GM23338 (cell line): ENCODE results near the gene LCLAT1. TPM values are rescaled to one million over a fixed set of nuclear protein-coding genes. Genes with fewer than 3 reads are reported as not detected.

Source experiments
- ATAC-seq: fragments of 200-7000 bp; cut with Tn5 transposase; 3 replicates; pipeline ENCODE4 v1.9.1; 2020
- DNase-seq: peaks from one replicate; pipeline ENCODE4 v3.0.0-alpha.2; 2015; ENCODE audit warnings: low spot score
- H2AFZ ChIP-seq: fragments of 200-600 bp; sonication (generic); 2 replicates; pipeline ENCODE4 v1.8.0; 2016; ENCODE audit warnings: antibody characterized with exemption, mild to moderate bottlenecking, moderate library complexity
- H3F3A ChIP-seq: fragments of 200-600 bp; sonication (generic); replicated peaks from 2 replicates; pipeline ENCODE4 v1.8.0; 2017; ENCODE audit warnings: antibody characterized with exemption, mixed run types, low read depth
- H3K27ac ChIP-seq: fragments of 200-600 bp; sonication (generic); 2 replicates; pipeline ENCODE4 v1.6.1; 2016; ENCODE audit warnings: low read depth
- H3K27me3 ChIP-seq: fragments of 200-600 bp; sonication (generic); 2 replicates; pipeline ENCODE4 v1.8.0; 2016; ENCODE audit warnings: mild to moderate bottlenecking, mixed run types, moderate library complexity; ENCODE audit not compliant: insufficient read depth
- H3K36me3 ChIP-seq: fragments of 200-600 bp; sonication (generic); 2 replicates; pipeline ENCODE4 v1.8.0; 2016; ENCODE audit warnings: mild to moderate bottlenecking; ENCODE audit not compliant: insufficient read depth
- H3K4me1 ChIP-seq: fragments of 200-600 bp; sonication (generic); 2 replicates; pipeline ENCODE4 v1.8.0; 2016; ENCODE audit warnings: mild to moderate bottlenecking, moderate library complexity; ENCODE audit not compliant: insufficient read depth
- H3K4me2 ChIP-seq: fragments of 200-600 bp; sonication (generic); 2 replicates; pipeline ENCODE4 v1.7.1; 2017; ENCODE audit warnings: mixed run types
- H3K4me3 ChIP-seq: fragments of 200-600 bp; sonication (generic); 2 replicates; pipeline ENCODE4 v1.6.1; 2016; ENCODE audit warnings: mixed run types
- H3K79me2 ChIP-seq: fragments of 200-600 bp; sonication (generic); replicated peaks from 2 replicates; pipeline ENCODE4 v1.8.0; 2017; ENCODE audit warnings: mild to moderate bottlenecking; ENCODE audit not compliant: insufficient read depth
- H3K9me2 ChIP-seq: fragments of 200-600 bp; sonication (generic); 2 replicates; pipeline ENCODE4 v1.8.0; 2017; ENCODE audit not compliant: insufficient read depth
- H4K20me1 ChIP-seq: fragments of 200-600 bp; sonication (generic); replicated peaks from 2 replicates; pipeline ENCODE4 v1.8.0; 2017; ENCODE audit warnings: mild to moderate bottlenecking; ENCODE audit not compliant: insufficient read depth
- H3K27ac Mint-ChIP-seq: 2 replicates; pipeline ENCODE4 v1.8.0; 2020; ENCODE audit warnings: inconsistent platforms, mild to moderate bottlenecking, moderate library complexity, mixed read lengths
- H3K27me3 Mint-ChIP-seq: 3 replicates; pipeline ENCODE4 v1.8.0; 2022; ENCODE audit warnings: low read depth, mild to moderate bottlenecking, moderate library complexity, mixed read lengths, inconsistent platforms; ENCODE audit not compliant: insufficient read depth, poor library complexity
- H3K36me3 Mint-ChIP-seq: 3 replicates; pipeline ENCODE4 v1.8.0; 2021; ENCODE audit warnings: low read depth, mild to moderate bottlenecking, inconsistent platforms, moderate library complexity, mixed read lengths
- H3K4me1 Mint-ChIP-seq: 3 replicates; pipeline ENCODE4 v1.8.0; 2020; ENCODE audit warnings: mild to moderate bottlenecking, inconsistent platforms, mixed read lengths
- H3K4me3 Mint-ChIP-seq: 3 replicates; pipeline ENCODE4 v1.8.0; 2021; ENCODE audit warnings: moderate library complexity, mild to moderate bottlenecking, inconsistent platforms, mixed read lengths
- H3K9me3 Mint-ChIP-seq: 3 replicates; pipeline ENCODE4 v1.8.0; 2020; ENCODE audit warnings: moderate library complexity, mild to moderate bottlenecking, inconsistent platforms, mixed read lengths
- CREB1 ChIP-seq: fragments of 250-450 bp; sonication (Bioruptor Pico); IDR thresholded peaks from 2 replicates; pipeline ENCODE4 v1.5.0; 2020; ENCODE audit warnings: low read depth, mild to moderate bottlenecking, moderate library complexity
- CTCF ChIP-seq, 2 experiments: fragments of 200-600 bp in 1 of 2; sonication (generic) in 1 of 2; conservative IDR thresholded peaks; 2 replicates each; pipeline versions ENCODE4 v1.5.1 to v1.6.1; 2016 to 2017; ENCODE audit warnings: antibody characterized with exemption in 2 of 2, low read depth in 2 of 2, mild to moderate bottlenecking in 2 of 2, moderate library complexity in 1 of 2
- EZH2 ChIP-seq: fragments of 200-600 bp; sonication (generic); IDR thresholded peaks from one replicate; pipeline ENCODE4 v1.8.0; 2017; ENCODE audit warnings: antibody characterized with exemption, mild to moderate bottlenecking, low read depth; ENCODE audit not compliant: unreplicated experiment
- EZH2phosphoT487 ChIP-seq: fragments of 200-600 bp; sonication (generic); IDR thresholded peaks from one replicate; pipeline ENCODE4 v1.8.1; 2018; ENCODE audit warnings: antibody characterized with exemption; ENCODE audit not compliant: unreplicated experiment
- JUNB ChIP-seq: IDR thresholded peaks from one replicate; pipeline ENCODE4 v1.6.1; 2016; ENCODE audit warnings: antibody characterized with exemption; ENCODE audit not compliant: unreplicated experiment
- NANOG ChIP-seq: IDR thresholded peaks from 2 replicates; pipeline ENCODE4 v1.6.1; 2016; ENCODE audit warnings: antibody characterized with exemption, borderline replicate concordance
- ZNF331 ChIP-seq: fragments of 250-450 bp; sonication (Bioruptor Pico); IDR thresholded peaks from 2 replicates; pipeline ENCODE4 v1.5.0; 2020; ENCODE audit warnings: low read depth, mild to moderate bottlenecking, moderate library complexity
- ZNF462 ChIP-seq: fragments of 250-450 bp; sonication (Bioruptor Pico); IDR thresholded peaks from 2 replicates; pipeline ENCODE4 v1.5.0; 2020; ENCODE audit warnings: mild to moderate bottlenecking, moderate library complexity
- polyA plus RNA-seq: library from polyadenylated mRNA; unstranded; fragments of >200 nt; fragmentation: Nextera tagmentation; extraction: Ambion mirVana; gene quantifications from 2 replicates; pipeline ENCODE4 v1.2.1, GENCODE V29; 2016
- total RNA-seq: library from RNA; depleted of rRNA; stranded (reverse); fragments of >200 nt; shearing (Covaris generic); gene quantifications from 2 replicates; pipeline ENCODE4 v1.2.3, GENCODE V29; 2014

LCLAT1 gene
- total and polyA plus RNA-seq, 2 experiments from 2014 or later = 11.5 to 30.1 TPM

- no peak for TF ChIP-seq ZNF462 (CRISPR knock-in tag)
Measured at GRCh38 chr2:30649278-30649677, 202.2 kb downstream of the LCLAT1 start (continued).

GRCh38 chr2:30649828-30650227, 202.8 kb downstream of the LCLAT1 start:
- no peaks in the 10 kb centered on the region for H3K36me3 Mint-ChIP-seq
- Histone ChIP-seq H3K4me3 (no peak overlapping the region), H3K4me1 (peaks cover 8% of the 10 kb centered on the region; the same call in 1 of the 2 replicates), H3F3A (no peaks in the 10 kb centered on the region), H3K27ac (no peak overlapping the region), H4K20me1 (no peaks in the 10 kb centered on the region), H3K79me2 (no peaks in the 10 kb centered on the region), H2AFZ (no peak overlapping the region), H3K9me2 (0 out of 2 replicates have a peak, but pooled peaks cover 13% of the 10 kb centered on the region), H3K4me2 (no peak overlapping the region), H3K27me3 (no peaks in the 10 kb centered on the region), H3K36me3 (no peaks in the 10 kb centered on the region)
- ATAC-seq (no peak), DNase-seq (no peak)
- H3K4me3 Mint-ChIP-seq = no peak overlapping the region
- H3K4me1 Mint-ChIP-seq = peaks cover 21% of the 10 kb centered on the region
- no peaks in the 10 kb centered on the region for H3K9me3 Mint-ChIP-seq
- H3K27me3 Mint-ChIP-seq = peaks cover 4% of the 10 kb centered on the region
- H3K27ac Mint-ChIP-seq = no peak overlapping the region
- TF ChIP-seq JUNB (no peak), NANOG (no peak), CTCF (conservative IDR thresholded peaks at IDR 0.05; ENCODE audit: low read depth in 2 of 2) (no peak), ZNF462 (CRISPR knock-in tag) (no peak), EZH2 (no peak), CREB1 (CRISPR knock-in tag) (no peak), EZH2phosphoT487 (no peak), ZNF331 (CRISPR knock-in tag) (no peak)
